GM12878 (cell line): ENCODE data around the gene C16orf90.

Experiments
- CBFB ChIP-seq: IDR thresholded peaks from 2 replicates; pipeline ENCODE4 v1.6.1; 2016; ENCODE audit warnings: antibody characterized with exemption, low read depth
- CREM ChIP-seq: IDR thresholded peaks from 2 replicates; pipeline ENCODE4 v1.6.1; 2014; ENCODE audit warnings: antibody characterized with exemption, low read depth
- EP300 ChIP-seq, 2 experiments: fragments of 150-350 bp in 1 of 2; IDR thresholded peaks; 2 replicates each; pipeline ENCODE4 v1.6.1; 2011 to 2012; ENCODE audit warnings: low read depth in 2 of 2, low read length in 2 of 2, borderline replicate concordance in 1 of 2, improper control_type of control experiment in 1 of 2, inconsistent platforms in 1 of 2; ENCODE audit not compliant: control insufficient read depth in 1 of 2
- JUNB ChIP-seq: IDR thresholded peaks from 2 replicates; pipeline ENCODE4 v1.6.1; 2016; ENCODE audit warnings: antibody characterized with exemption, mild to moderate bottlenecking
- POLR2A ChIP-seq: IDR thresholded peaks from 2 replicates; pipeline ENCODE4 v1.6.1; 2011; ENCODE audit warnings: low read depth, mild to moderate bottlenecking, low read length
- ZBED1 ChIP-seq: IDR thresholded peaks from 2 replicates; pipeline ENCODE4 v1.6.1; 2016; ENCODE audit warnings: borderline replicate concordance

GRCh38 chr16:3536271-3536731 lies 41.0 kb upstream of the C16orf90 start:
- TF ChIP-seq CREM (no peak), POLR2A (no peak), EP300 (IDR thresholded peaks at IDR 0.05; ENCODE audit: borderline replicate concordance in 1 of 2, control insufficient read depth in 1 of 2, low read depth in 2 of 2, low read length in 2 of 2) (no peak), ZBED1 (no peak), CBFB (no peak), JUNB (no peak)
